ENCODE measurements around the gene SKAP1.
A peak's percentile ranks its signal among the peaks of the same experiment; 100 is the strongest.

The SKAP1 gene

DNA sequence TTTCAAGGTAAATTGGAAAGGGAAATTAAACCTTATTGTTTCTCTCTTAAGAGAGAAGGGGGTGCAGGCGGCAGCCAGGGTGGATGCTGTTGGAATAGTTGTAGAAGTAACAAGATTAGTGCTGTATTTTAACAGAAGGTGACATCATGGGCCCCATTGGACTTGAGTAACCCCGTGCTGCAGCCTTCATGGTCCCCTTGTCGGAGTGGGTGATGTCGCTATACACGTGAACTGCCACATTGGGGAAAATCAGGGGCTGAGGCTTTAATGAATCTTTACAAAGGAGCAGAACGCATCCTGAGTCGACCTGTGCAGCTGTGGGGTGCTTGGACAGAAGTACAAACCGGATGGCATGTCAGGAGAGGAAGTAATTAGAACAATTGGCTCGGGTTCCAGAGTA is 319.3 kb downstream of the SKAP1 start:
- DNase-seq (ENCODE audit: low read depth, low spot score): no peak

DNA sequence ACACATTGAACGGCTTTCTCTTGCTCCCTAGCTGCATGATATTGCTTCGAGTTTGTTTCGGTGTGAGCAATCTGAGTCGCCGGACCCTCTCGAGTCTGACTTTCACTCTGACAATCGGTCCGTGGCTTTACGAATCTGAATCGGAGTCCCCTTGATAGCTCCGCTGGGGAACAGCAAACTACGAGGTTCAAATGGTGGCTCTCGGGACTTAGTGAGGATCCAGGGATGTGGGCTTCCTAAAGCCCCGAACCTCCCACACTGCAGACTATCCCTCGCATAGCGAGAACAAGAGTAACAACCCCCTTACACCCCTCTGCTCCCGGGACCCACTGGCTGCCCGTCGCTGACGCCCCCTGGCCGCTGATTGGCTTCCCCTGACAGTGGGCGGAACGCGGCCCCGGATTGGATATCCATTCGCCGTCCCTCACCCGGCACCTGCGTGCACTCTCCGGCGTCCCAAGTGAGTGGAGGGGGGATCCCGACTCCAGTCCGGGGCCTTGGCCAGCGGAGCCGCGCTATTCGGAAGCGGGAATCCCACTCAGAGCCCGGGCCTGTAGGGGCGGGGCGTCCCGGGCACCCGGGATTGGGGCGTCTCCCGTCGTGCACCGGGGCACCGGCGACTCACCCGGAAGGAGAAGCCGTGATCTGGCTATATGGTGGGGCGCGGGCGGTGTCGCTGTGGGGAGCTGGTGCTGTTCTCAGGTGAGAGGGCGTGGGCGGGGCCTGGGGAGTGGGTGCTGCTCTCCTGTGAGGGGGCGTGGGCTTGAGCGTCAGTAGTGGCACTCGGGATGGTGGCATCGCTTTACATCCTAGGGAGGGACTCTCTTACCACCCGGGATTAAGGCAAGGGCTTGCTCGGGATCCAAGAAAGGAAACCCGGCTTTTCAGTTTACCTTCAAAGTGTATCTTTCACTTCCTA is 322.6 kb downstream of the SKAP1 start, which contains the start of gene SNX11:
Gene SNX11, plus strand, starts transcription at position 630 of the 919 bp plus-strand sequence. CDS start 4,278 bp downstream, outside the sequence.
- peak; percentile 84 for DNase-seq (ENCODE audit: low read depth, low spot score)

DNA sequence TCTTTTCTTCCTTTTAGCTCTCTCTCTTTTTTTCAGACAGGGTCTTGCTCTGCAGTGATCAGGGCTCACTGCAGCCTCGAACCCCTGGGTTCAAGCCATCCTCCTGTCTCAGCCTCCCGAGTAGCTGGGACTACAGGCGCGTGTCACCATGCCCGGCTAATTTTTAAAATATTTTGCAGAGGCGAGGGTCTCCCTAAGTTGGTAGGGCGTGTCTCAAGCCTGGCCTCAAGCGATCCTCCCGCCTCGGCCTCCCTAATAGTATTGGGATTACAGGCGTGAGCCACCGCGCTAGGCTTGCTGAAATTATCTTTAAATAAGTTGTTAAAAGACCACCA is 323.2 kb downstream of the SKAP1 start:
- no peak for DNase-seq (ENCODE audit: low read depth, low spot score)

DNA sequence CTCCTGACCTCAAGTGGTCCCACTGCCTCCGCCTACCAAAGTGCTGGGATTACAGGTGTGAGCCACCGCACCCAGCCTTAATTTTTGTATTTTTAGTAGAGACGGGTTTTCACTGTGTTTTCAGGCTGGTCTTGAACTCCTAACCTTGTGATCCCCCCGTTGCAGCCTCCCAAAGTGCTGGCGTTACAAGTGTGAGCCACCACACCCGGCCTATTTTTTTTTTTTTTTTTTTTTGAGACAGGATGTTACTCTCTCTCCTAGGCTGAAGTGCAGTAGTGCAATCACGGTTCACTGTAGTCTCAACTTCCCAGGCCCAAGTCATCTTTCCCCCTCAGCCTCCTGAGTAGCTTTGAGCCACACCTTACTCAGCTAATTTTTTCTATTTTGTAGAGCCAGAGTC is 325.6 kb downstream of the SKAP1 start:
- DNase-seq (ENCODE audit: low read depth, low spot score): no peak

DNA sequence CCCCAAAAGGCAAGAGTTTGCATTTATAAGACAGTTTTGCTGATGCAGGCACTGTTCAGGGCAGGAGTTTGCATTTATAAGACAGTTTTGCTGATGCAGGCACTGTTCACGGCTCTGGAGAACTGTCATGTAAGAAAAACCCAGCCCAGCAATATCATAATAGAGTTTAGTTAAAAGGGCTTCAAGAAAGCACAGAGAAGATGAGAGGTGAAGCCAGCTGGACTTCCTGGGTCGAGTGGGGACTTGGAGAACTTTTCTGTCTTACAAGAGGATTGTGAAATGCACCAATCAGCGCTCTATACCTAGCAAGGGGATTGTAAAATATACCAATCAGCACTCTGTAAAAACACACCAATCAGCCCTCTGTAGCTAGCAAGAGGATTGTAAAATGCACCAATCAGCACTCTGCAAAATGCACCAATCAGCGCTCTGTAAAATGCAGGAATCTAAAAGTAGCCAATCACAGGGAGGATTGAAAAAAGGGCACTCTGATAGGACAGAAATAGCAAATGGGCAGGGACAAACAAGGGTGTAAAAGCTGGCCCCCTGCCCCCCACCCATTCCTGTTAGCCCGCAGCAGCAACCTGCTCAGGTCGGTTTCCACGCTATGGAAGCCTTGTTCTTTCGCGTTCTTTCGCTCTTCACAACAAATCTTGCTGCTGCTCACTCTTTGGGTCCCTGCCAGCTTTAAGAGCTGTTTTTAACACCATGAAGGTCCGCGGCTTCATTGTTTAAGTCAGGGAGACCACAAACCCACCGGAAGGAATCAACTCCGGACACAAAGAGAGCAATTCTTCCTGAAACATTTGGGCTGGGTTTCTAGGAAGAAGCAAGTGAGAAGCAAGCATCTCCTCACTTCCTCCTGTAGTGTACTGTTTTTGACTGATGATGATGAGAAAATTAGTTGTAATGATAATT is 327.0 kb downstream of the SKAP1 start:
- no peak for DNase-seq (ENCODE audit: low read depth, low spot score)

DNA sequence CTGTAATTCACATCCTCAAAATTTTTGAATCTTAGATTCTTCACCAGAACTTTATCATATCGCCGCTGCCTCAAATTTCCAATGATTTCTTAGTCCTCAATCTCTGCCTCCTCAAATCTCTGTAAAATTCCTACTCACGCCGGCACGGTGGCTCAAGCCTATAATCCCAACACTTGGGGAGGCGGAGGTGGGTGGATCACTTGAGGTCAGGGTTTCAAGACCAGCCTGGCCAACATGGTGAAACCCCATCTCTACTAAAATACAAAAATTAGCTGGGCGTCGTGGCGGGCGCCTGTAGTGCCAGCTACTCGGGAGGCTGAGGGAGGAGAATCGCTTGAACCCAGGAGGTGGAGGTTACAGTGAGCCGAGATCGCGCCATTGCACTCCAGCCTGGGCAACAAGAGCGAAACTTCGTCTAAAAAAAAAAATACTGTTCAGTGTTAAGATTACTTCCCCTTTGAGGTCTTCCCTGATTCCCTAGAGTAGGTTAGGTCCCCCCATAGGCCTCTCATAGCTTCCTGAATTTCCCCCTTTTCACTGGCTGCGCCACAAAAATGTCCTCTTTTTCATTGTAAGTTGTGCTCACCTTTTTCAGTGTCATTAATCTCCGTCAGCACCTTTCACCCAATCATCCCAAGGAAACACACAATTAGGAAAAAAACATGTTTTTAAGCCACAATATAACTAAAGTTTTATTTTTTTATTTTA is 327.8 kb downstream of the SKAP1 start:
- DNase-seq (ENCODE audit: low read depth, low spot score): no peak

DNA sequence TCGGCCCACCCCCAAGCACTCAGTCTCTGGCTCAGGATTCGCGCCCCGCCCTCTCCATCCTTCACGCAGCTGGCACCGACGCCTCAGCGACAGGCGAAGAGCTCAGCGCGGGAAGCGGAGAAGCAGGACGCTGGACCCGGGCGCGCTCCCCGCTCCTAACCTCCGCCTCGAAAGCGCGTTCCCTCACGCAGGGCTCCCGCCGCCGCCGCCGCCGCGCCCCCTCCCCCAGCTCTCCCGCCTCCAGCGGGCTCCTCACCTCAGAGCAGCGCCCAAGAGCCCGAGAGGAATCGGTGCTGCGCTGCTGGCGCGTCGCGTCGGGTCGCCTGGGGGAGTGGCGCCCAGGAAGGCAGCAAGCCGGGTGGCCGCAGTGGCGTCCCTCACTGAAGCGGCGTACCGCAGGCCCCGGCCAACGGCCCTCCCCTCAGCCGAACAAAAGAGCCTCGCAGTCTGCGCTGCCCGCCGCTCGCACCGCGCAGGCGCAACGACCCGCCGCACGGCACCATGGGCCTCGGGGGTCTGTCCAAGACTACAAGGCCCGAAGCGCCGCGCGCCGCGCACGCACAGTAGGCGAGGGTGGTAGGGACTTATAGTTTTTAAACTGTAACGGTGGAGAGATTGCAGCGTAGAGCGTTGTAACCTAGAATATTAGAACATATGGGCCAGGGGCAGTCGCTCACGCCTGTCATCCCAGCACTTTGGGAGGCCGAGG is 328.8 kb downstream of the SKAP1 start, which contains the start of gene CBX1:
Gene CBX1, minus strand, starts transcription at position 467 of the 709 bp plus-strand sequence. CDS start 24,474 bp downstream, outside the sequence.
- DNase-seq (ENCODE audit: low read depth, low spot score): peak; percentile 80

DNA sequence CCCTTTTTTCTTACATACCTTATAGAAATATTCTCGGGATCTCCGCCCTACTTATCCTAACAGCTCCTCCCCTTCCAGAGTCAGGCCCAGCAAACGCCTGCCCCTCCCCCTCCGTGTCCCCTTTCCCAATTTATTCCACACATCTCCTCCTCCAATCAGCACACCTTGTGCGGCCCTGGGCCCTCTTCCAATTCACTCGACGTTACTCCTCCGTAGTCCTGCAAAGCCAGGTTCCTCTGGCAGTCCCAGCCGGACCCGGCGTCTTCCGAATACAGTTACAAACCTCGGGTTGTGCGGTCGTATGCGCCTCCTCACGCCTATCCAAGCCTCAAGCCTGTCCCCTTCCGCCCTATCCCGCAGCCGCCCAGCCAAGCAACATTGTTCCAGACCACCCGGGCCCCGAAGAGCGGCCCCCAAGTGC is 329.4 kb downstream of the SKAP1 start:
- DNase-seq (ENCODE audit: low read depth, low spot score): no peak

DNA sequence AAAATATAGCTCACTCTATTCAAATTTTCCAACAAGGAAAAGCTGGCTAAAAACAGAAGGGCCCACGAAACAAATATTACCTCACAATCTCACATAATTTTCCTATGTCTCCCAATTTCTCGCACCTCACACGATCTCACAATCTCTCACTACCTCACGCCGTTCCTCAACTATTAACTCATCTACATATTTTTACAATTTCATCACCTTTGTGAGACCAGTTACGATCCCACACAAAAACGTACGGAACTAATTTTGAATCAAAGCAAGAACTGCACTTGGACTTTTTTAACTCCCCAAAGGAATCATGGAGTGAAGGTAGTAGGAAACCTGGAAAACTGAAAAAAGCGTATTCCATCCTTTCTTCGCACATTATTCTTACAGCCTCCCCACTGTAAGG is 329.9 kb downstream of the SKAP1 start:
- no peak for DNase-seq (ENCODE audit: low read depth, low spot score)

DNA sequence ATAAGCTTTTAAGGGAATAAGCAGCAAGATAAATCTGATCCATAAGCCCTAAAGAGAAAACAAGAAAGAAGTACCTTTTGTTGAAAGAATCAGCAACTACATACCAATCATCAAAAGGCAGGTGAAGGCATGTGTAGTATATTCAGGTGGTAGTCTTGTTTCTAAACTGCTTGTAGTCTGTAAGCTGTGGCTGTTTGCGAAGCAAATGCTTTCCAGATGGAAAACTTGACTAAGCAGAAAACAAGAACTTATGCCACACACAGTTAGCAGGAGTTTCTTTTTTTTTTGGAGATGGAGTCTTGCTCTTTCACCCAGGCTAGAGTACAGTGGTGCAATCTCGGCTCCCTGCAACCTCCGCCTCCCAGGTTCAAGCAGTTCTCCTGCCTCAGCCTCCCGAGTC is 334.4 kb downstream of the SKAP1 start:
- DNase-seq (ENCODE audit: low read depth, low spot score): no peak

DNA sequence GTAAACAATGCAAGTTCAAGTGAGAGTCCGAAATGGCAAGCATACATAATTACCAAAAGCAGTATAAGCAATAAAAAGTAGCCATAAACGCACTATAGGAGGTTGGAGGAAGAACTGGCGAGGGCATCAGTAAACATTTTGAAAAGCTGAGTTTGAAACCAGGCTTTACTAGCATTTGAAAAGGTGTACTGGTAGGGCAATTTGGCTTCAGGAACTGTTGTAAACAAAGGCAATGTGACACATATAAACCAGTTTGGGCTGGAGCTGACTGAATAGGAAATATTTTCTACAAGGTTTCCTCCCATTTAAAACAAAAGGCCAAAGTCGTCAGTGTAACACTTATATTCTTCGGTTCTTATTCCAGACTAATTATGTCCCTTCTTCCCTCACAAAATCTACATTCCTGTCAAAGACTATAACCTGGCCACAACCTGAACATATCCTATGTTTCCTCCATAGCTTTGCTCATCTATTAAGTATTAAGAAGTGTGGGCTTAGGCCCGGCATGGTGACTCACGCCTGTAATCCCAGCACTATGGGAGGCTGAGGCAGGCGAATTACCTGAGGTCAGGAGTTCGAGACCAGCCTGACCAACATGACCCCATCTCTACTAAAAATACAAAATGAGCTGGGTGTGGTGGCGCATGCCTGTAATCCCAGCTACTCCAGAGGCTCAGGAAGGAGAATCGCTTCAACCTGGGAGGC is 336.5 kb downstream of the SKAP1 start:
- no peak for DNase-seq (ENCODE audit: low read depth, low spot score)

DNA sequence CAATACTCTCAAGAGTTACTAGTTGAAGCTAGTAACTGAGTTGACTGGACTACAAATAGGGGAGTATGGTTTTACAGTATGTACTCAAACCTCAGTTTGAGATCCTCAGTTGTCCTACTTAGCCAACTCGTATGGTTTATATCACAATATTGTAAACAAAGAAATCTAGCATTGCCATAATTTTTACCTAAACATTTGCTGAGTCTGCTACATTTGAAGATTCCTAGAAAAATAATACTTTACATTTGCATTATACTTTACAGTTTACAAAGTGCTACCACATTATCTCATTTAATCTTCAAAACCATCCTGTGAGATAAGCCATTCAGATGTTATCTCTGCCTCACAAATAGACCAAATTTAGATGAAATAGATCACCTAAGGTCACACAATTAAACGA is 345.1 kb downstream of the SKAP1 start:
- no peak for DNase-seq (ENCODE audit: low read depth, low spot score)
